Urinary bladder (tissue), 4 donors: ENCODE results near the gene DGKB. TPM values are rescaled to one million over a fixed set of nuclear protein-coding genes. Genes with fewer than 3 reads are reported as not detected.

Experiments used
- DNase-seq: peaks from one replicate; pipeline ENCODE4 v3.0.0-alpha.2; 2015; ENCODE audit errors: extremely low spot score
- H3K27ac ChIP-seq: one replicate; pipeline ENCODE4 v1.5.1; 2013; ENCODE audit warnings: low read depth, mild to moderate bottlenecking, moderate library complexity
- H3K36me3 ChIP-seq: one replicate; pipeline ENCODE4 v1.6.1; 2013; ENCODE audit warnings: mild to moderate bottlenecking, moderate library complexity; ENCODE audit not compliant: insufficient read depth
- H3K4me1 ChIP-seq: one replicate; pipeline ENCODE4 v1.6.1; 2013; ENCODE audit warnings: mild to moderate bottlenecking, moderate library complexity; ENCODE audit not compliant: insufficient read depth
- H3K4me3 ChIP-seq: one replicate; pipeline ENCODE4 v1.5.1; 2013; ENCODE audit warnings: low read depth, low read length
- WGBS: extraction: QIAGEN DNeasy Blood & Tissue Kit; methylation state at CpG from one replicate; pipeline ENCODE4 v1.1.7; 2013; 5-methylcytosine and 5-hydroxymethylcytosine counted together
- polyA plus RNA-seq: library from polyadenylated mRNA; stranded (reverse); fragments of 200-250 nt; gene quantifications from one replicate; pipeline ENCODE4 v1.2.3, GENCODE V29; 2013
- total RNA-seq: library from RNA; depleted of rRNA; stranded (reverse); fragments of >200 nt; gene quantifications from one replicate; pipeline ENCODE4 v1.2.3, GENCODE V29; 2014
- donor health status: healthy with polysubstance abuse.
- donor health status: healthy.

The DGKB gene
- total and polyA plus RNA-seq, 2 donors: 1.2 to 22.5 TPM

GRCh38 chr7:14851610-14852009 lies 50.9 kb downstream of the DGKB start:
- Histone ChIP-seq H3K27ac (no peak overlapping the region), H3K4me1 (no peaks in the 10 kb centered on the region), H3K36me3 (no peaks in the 10 kb centered on the region), H3K4me3 (no peak overlapping the region)
- no peak for DNase-seq
- 70% methylated on average over 1 of the region's 1 CpG for WGBS

GRCh38 chr7:14850039-14850438 lies 52.5 kb downstream of the DGKB start:
- no peak for DNase-seq
- H3K4me1 ChIP-seq: no peaks in the 10 kb centered on the region
- H3K27ac ChIP-seq: no peak overlapping the region
- no peak overlapping the region for H3K4me3 ChIP-seq
- WGBS: 70% methylated on average over 2 of the region's 2 CpGs
- no peaks in the 10 kb centered on the region for H3K36me3 ChIP-seq

GRCh38 chr7:14846405-14846804 lies 56.1 kb downstream of the DGKB start:
- Histone ChIP-seq H3K27ac (no peak overlapping the region), H3K36me3 (no peaks in the 10 kb centered on the region), H3K4me3 (no peak overlapping the region), H3K4me1 (no peaks in the 10 kb centered on the region)
- DNase-seq: no peak
- 83% methylated on average over 4 of the region's 4 CpGs for WGBS

- Histone ChIP-seq H3K27ac (no peak overlapping the region), H3K4me1 (no peaks in the 10 kb centered on the region), H3K4me3 (no peak overlapping the region), H3K36me3 (no peaks in the 10 kb centered on the region)
- no peak for DNase-seq
- 77% methylated on average over 1 of the region's 1 CpG for WGBS
Observed at GRCh38 chr7:14843755-14844154, 58.8 kb downstream of the DGKB start.

- Histone ChIP-seq H3K27ac (no peak overlapping the region), H3K4me3 (no peak overlapping the region), H3K36me3 (no peaks in the 10 kb centered on the region), H3K4me1 (no peaks in the 10 kb centered on the region)
- no peak for DNase-seq
Observed at GRCh38 chr7:14842523-14842922, 60.0 kb downstream of the DGKB start.

GRCh38 chr7:14841869-14842268 lies 60.7 kb downstream of the DGKB start:
- no peaks in the 10 kb centered on the region for H3K4me1 ChIP-seq
- 85% methylated on average over 1 of the region's 1 CpG for whole genome bisulfite sequencing

GRCh38 chr7:14841086-14841485 lies 61.5 kb downstream of the DGKB start:
- no peak for DNase-seq
- H3K4me3 ChIP-seq: no peak overlapping the region
- WGBS: 94% methylated on average over 2 of the region's 2 CpGs
- H3K4me1 ChIP-seq: no peaks in the 10 kb centered on the region
- no peak overlapping the region for H3K27ac ChIP-seq
- no peaks in the 10 kb centered on the region for H3K36me3 ChIP-seq

More at GRCh38 chr7:14841869-14842268, 60.7 kb downstream of the DGKB start:
- no peak for DNase-seq
- Histone ChIP-seq H3K36me3 (no peaks in the 10 kb centered on the region), H3K27ac (no peak overlapping the region), H3K4me3 (no peak overlapping the region)

- no peak for DNase-seq
- Histone ChIP-seq H3K27ac (no peak overlapping the region), H3K4me1 (no peaks in the 10 kb centered on the region), H3K4me3 (no peak overlapping the region), H3K36me3 (no peaks in the 10 kb centered on the region)
- WGBS: 93% methylated on average over 1 of the region's 1 CpG
Observed at GRCh38 chr7:14839307-14839706, 63.2 kb downstream of the DGKB start.

- Histone ChIP-seq H3K4me1 (no peaks in the 10 kb centered on the region), H3K4me3 (no peak overlapping the region), H3K36me3 (no peaks in the 10 kb centered on the region), H3K27ac (no peak overlapping the region)
- no peak for DNase-seq
Observed at GRCh38 chr7:14837216-14837615, 65.3 kb downstream of the DGKB start.

GRCh38 chr7:14836571-14837189 lies 65.9 kb downstream of the DGKB start:
- Histone ChIP-seq H3K27ac (no peak overlapping the region), H3K4me1 (no peaks in the 10 kb centered on the region), H3K36me3 (no peaks in the 10 kb centered on the region), H3K4me3 (no peak overlapping the region)
- WGBS: 13% methylated on average over 6 of the region's 6 CpGs
- no peak for DNase-seq

GRCh38 chr7:14836006-14836405 lies 66.5 kb downstream of the DGKB start:
- no peak overlapping the region for H3K27ac ChIP-seq
- H3K4me1 ChIP-seq: no peaks in the 10 kb centered on the region
- H3K4me3 ChIP-seq: no peak overlapping the region
- DNase-seq: no peak
- 64% methylated on average over 4 of the region's 4 CpGs for WGBS
- no peaks in the 10 kb centered on the region for H3K36me3 ChIP-seq

GRCh38 chr7:14835384-14835783 lies 67.2 kb downstream of the DGKB start:
- Histone ChIP-seq H3K4me3 (no peak overlapping the region), H3K27ac (no peak overlapping the region), H3K4me1 (no peaks in the 10 kb centered on the region), H3K36me3 (no peaks in the 10 kb centered on the region)
- 87% methylated on average over 5 of the region's 5 CpGs for WGBS
- DNase-seq: no peak

GRCh38 chr7:14834883-14835282 lies 67.7 kb downstream of the DGKB start:
- no peak for DNase-seq
- 44% methylated on average over 1 of the region's 1 CpG for WGBS
- Histone ChIP-seq H3K4me1 (no peaks in the 10 kb centered on the region), H3K4me3 (no peak overlapping the region), H3K27ac (no peak overlapping the region), H3K36me3 (no peaks in the 10 kb centered on the region)

GRCh38 chr7:14834456-14834855 lies 68.1 kb downstream of the DGKB start:
- Histone ChIP-seq H3K4me3 (no peak overlapping the region), H3K27ac (no peak overlapping the region), H3K4me1 (no peaks in the 10 kb centered on the region), H3K36me3 (no peaks in the 10 kb centered on the region)
- WGBS: 39% methylated on average over 3 of the region's 3 CpGs
- no peak for DNase-seq

GRCh38 chr7:14833707-14834106 lies 68.8 kb downstream of the DGKB start:
- 81% methylated on average over 3 of the region's 3 CpGs for WGBS
- H3K27ac ChIP-seq: no peak overlapping the region

More at GRCh38 chr7:14833707-14834106, 68.8 kb downstream of the DGKB start:
- Histone ChIP-seq H3K36me3 (no peaks in the 10 kb centered on the region), H3K4me1 (no peaks in the 10 kb centered on the region), H3K4me3 (no peak overlapping the region)
- no peak for DNase-seq
